Chondrocyte (in vitro differentiated cells): ENCODE results near the gene LDLRAD4. TPM values are rescaled to one million over a fixed set of nuclear protein-coding genes. Genes with fewer than 3 reads are reported as not detected.
A peak's percentile ranks its signal among the peaks of the same experiment; 100 is the strongest.

Source experiments
- DNase-seq: peaks from one replicate; pipeline ENCODE4 v3.0.0; 2021; ENCODE audit warnings: mixed read lengths, low spot score
- H3K27ac Mint-ChIP-seq: one replicate; pipeline ENCODE4 v1.8.0; 2021; ENCODE audit warnings: mild to moderate bottlenecking, moderate library complexity, mixed read lengths; ENCODE audit not compliant: unreplicated experiment
- H3K27me3 Mint-ChIP-seq: 2 replicates; pipeline ENCODE4 v1.8.0; 2021; ENCODE audit warnings: low read depth, mixed read lengths
- H3K36me3 Mint-ChIP-seq: 2 replicates; pipeline ENCODE4 v1.8.0; 2021; ENCODE audit warnings: low read depth, mixed read lengths
- H3K4me1 Mint-ChIP-seq: 2 replicates; pipeline ENCODE4 v1.8.0; 2021; ENCODE audit warnings: low read depth, mild to moderate bottlenecking, mixed read lengths
- H3K4me3 Mint-ChIP-seq: one replicate; pipeline ENCODE4 v1.8.0; 2021; ENCODE audit warnings: mild to moderate bottlenecking, moderate library complexity, mixed read lengths; ENCODE audit not compliant: unreplicated experiment
- H3K9me3 Mint-ChIP-seq: 2 replicates; pipeline ENCODE4 v1.8.0; 2021; ENCODE audit warnings: low read depth, mixed read lengths
- total RNA-seq: library from RNA; stranded (reverse); gene quantifications from 3 replicates; pipeline ENCODE4 v1.2.1, GENCODE V29; 2021
- TF ChIP-seq, protein P1 (sequence below): fragments of 200-600 bp; sonication (generic); IDR thresholded peaks from 2 replicates; pipeline ENCODE4 v1.5.0; 2021; ENCODE audit warnings: antibody characterized with exemption, mild to moderate bottlenecking, moderate library complexity

The LDLRAD4 gene
- total RNA-seq, 1 donor from 2014 or later: 80.5 TPM

DNA sequence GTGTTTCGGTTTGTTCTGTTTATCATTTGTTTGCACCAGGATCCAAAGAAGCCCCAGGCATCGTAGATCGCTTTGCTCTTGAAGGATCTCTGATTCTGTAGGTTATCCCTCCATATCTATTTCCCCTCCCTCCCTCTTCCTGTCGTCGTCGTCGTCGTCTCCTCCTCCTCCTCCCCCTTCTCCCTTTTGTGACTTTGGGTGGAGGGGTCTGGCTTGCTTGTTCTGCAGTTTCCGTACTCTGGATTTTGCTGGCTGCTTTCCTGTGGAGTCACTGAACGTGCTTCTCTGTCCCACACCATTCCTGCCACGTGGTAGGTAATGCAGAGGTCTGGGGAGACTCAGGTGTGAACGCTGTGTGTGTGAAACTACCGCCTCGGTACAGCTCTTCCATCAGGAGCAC lies 225.0 kb downstream of the LDLRAD4 start:
- no peaks in the 10 kb centered on the region for H3K9me3 Mint-ChIP-seq
- H3K4me1 Mint-ChIP-seq: peaks cover 35% of the 10 kb centered on the region
- H3K27me3 Mint-ChIP-seq: no peaks in the 10 kb centered on the region
- peaks cover 2% of the 10 kb centered on the region for H3K36me3 Mint-ChIP-seq
- TF ChIP-seq, protein P1, sequence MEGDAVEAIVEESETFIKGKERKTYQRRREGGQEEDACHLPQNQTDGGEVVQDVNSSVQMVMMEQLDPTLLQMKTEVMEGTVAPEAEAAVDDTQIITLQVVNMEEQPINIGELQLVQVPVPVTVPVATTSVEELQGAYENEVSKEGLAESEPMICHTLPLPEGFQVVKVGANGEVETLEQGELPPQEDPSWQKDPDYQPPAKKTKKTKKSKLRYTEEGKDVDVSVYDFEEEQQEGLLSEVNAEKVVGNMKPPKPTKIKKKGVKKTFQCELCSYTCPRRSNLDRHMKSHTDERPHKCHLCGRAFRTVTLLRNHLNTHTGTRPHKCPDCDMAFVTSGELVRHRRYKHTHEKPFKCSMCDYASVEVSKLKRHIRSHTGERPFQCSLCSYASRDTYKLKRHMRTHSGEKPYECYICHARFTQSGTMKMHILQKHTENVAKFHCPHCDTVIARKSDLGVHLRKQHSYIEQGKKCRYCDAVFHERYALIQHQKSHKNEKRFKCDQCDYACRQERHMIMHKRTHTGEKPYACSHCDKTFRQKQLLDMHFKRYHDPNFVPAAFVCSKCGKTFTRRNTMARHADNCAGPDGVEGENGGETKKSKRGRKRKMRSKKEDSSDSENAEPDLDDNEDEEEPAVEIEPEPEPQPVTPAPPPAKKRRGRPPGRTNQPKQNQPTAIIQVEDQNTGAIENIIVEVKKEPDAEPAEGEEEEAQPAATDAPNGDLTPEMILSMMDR: no peak
- H3K4me3 Mint-ChIP-seq: no peak overlapping the region
- H3K27ac Mint-ChIP-seq: no peak overlapping the region
- no peak for DNase-seq

DNA sequence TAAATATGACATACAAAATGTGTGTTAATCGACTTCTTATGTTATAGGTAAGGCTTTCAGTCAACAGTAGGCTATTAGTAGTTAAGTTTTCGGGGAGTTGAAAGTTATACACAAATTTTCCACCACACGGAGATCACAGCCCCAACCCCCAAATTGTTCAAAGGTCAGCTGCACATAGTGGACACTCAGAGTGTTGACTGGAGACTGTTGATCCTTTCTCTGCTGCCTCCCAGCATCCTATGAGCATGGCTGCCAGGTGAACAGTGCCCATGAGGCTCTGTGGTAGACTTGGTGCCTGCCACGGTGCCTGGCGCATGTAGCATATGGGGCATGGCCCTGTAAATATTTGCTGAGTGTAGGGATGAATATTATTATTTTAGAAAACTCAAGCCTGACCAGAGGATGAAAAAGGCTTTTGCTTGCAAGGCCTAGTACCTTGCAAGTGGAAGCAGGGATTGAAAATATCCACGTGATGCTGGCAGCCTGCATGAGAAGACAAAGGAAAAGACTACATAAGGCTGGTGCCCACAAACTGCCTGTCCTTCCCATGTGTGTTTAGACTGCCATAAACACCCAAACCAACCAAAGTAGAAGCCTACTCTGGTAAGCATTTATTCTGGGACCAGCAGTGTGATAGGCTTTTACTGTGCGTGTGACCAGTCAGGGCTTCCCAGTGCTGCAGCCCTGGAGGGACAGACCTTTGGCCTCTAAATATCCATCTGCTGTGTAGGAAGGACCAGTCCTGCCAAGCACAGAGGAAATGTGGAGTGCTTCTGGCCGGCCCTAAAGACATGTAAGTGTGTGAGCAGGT lies 226.1 kb downstream of the LDLRAD4 start:
- Mint-ChIP-seq H3K4me3 (no peak overlapping the region), H3K27ac (no peak overlapping the region), H3K27me3 (no peaks in the 10 kb centered on the region), H3K36me3 (peaks cover 2% of the 10 kb centered on the region), H3K4me1 (peaks cover 24% of the 10 kb centered on the region), H3K9me3 (no peaks in the 10 kb centered on the region)
- DNase-seq: no peak
- TF ChIP-seq, protein P1: no peak

- Mint-ChIP-seq H3K27ac (no peak overlapping the region), H3K4me3 (no peak overlapping the region), H3K4me1 (peaks cover 17% of the 10 kb centered on the region), H3K27me3 (no peaks in the 10 kb centered on the region), H3K9me3 (no peaks in the 10 kb centered on the region), H3K36me3 (peaks cover 2% of the 10 kb centered on the region)
- DNase-seq: no peak
- TF ChIP-seq, protein P1: no peak
Measured at GRCh38 chr18:13445241-13445897, 226.8 kb downstream of the LDLRAD4 start.

GRCh38 chr18:13446024-13446423 lies 227.5 kb downstream of the LDLRAD4 start:
- H3K27me3 Mint-ChIP-seq: no peaks in the 10 kb centered on the region
- no peaks in the 10 kb centered on the region for H3K9me3 Mint-ChIP-seq
- H3K4me3 Mint-ChIP-seq: no peak overlapping the region
- H3K4me1 Mint-ChIP-seq: peaks cover 15% of the 10 kb centered on the region
- H3K27ac Mint-ChIP-seq: no peak overlapping the region
- no peak for DNase-seq
- TF ChIP-seq, protein P1: no peak
- peaks cover 2% of the 10 kb centered on the region for H3K36me3 Mint-ChIP-seq

DNA sequence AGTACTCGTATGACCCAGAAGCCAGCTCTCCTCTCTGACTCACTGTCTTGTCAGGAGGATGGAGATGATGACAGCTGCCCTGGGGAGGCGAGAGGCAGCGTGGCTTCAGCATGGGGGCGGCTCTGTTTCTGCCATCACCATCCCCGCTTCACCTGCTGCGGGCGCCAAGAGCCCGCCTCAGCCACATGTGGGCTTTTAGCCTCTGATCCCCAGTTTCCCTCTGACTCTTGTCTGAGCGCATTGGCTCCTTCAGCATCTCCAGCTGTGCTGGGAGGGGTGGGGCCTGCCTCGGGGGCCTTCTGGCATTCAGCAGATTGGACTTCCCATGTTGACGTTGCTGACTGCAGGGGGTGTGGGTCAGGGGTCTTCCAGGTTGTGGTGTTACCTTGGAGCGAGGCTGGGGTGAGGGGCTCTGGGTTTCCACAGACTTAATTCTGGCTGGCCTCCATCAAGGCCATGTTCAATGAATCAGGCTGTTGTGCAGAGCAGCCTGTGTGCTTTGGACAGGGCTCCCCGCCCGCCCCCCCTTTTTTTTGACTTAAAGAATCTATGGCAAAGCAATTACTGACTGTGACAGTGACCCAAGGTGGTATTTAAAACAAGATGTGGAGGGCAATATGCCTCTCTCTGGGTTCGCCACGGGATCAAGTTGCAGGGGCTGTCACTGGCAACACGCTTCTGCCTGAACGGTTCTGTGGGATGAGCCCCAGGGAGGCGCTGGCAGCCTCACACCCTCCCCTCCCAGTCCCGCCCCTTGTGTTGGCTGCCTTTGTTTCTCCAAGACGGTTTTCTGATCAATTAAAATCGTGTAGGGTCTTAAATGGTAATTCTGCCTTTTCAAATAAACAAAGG lies 228.3 kb downstream of the LDLRAD4 start:
- no peaks in the 10 kb centered on the region for H3K9me3 Mint-ChIP-seq
- H3K4me3 Mint-ChIP-seq: peak overlapping the region; percentile 51
- no peak for DNase-seq
- no peaks in the 10 kb centered on the region for H3K27me3 Mint-ChIP-seq
- no peak overlapping the region for H3K27ac Mint-ChIP-seq
- H3K36me3 Mint-ChIP-seq: peaks cover 2% of the 10 kb centered on the region
- peaks cover 15% of the 10 kb centered on the region for H3K4me1 Mint-ChIP-seq
- TF ChIP-seq, protein P1: no peak
